ENCODE results near the gene TAF11L2. TPM values are rescaled to one million over a fixed set of nuclear protein-coding genes. Genes with fewer than 3 reads are reported as not detected.
"Not testable (repeated sequence)": the region's sequence is repeated elsewhere in the genome, so short reads cannot be mapped to it uniquely, and the experiment has no call there.

Gene TAF11L2
- total RNA-seq, 1 experiment from 2014 or later = not detected

DNA sequence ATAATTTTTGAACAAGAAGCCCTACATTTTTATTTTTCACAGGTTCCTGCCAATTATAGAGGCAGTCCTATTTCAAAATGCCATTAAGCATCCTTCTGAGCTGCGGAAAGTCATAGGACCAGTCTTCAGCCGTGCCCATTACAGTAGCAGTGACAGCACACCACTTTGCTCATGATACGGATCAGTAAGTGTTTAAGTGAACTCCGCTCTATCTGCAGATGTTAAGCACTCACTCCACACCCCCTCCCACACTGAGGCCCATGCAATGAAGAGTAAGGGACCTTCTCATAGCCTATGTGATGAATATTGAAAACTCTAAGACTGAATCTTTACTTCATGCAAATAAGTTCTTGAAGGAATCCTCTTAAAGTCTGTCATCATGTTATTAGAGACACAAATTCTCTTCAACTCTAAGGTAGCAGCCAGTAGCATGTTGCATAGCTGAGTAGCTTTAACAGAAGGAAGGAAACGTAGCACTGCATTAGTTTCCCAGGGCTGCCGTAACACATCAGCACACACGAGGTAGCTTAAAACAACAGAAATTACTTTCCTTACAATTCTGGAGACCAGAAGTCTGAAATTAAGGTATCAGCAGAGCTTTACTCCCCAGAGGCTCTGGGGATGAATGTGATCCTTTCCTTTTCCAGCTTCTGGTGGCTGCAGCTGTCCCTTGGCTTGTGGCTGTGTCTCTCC lies 20.3 kb upstream of the TAF11L2 start:
- Mint-ChIP-seq H3K9me3 (ENCODE audit: unreplicated experiment) (no peaks in the 10 kb centered on the region), H3K4me3 (ENCODE audit: unreplicated experiment) (no peak overlapping the region), H3K36me3 (ENCODE audit: insufficient read depth, unreplicated experiment) (no peaks in the 10 kb centered on the region), H3K4me1 (ENCODE audit: insufficient read depth, unreplicated experiment) (no peaks in the 10 kb centered on the region), H3K27me3 (ENCODE audit: insufficient read depth, unreplicated experiment) (no peaks in the 10 kb centered on the region), H3K27ac (ENCODE audit: low read depth, unreplicated experiment) (no peak overlapping the region)
- CTCF ChIA-PET = interaction anchor here (0.7 kb wide), 1 partner anchor 406 kb away, joined by 4 read pairs; no protein-coding TSS in a partner anchor
- TF ChIP-seq, protein P1, sequence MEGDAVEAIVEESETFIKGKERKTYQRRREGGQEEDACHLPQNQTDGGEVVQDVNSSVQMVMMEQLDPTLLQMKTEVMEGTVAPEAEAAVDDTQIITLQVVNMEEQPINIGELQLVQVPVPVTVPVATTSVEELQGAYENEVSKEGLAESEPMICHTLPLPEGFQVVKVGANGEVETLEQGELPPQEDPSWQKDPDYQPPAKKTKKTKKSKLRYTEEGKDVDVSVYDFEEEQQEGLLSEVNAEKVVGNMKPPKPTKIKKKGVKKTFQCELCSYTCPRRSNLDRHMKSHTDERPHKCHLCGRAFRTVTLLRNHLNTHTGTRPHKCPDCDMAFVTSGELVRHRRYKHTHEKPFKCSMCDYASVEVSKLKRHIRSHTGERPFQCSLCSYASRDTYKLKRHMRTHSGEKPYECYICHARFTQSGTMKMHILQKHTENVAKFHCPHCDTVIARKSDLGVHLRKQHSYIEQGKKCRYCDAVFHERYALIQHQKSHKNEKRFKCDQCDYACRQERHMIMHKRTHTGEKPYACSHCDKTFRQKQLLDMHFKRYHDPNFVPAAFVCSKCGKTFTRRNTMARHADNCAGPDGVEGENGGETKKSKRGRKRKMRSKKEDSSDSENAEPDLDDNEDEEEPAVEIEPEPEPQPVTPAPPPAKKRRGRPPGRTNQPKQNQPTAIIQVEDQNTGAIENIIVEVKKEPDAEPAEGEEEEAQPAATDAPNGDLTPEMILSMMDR (IDR thresholded peaks at IDR 0.05; ENCODE audit: unreplicated experiment) = no peak
- intact Hi-C loops (cut with micrococcal nuclease) = no loop called here
- BruUV-seq (replicated peaks) = no TSS peak
- no peak for DNase-seq (ENCODE audit: unreplicated experiment)
- POLR2A ChIA-PET = interaction anchor here (0.6 kb wide), 1 partner anchor 626 kb away, joined by 4 read pairs; no protein-coding TSS in a partner anchor

DNA sequence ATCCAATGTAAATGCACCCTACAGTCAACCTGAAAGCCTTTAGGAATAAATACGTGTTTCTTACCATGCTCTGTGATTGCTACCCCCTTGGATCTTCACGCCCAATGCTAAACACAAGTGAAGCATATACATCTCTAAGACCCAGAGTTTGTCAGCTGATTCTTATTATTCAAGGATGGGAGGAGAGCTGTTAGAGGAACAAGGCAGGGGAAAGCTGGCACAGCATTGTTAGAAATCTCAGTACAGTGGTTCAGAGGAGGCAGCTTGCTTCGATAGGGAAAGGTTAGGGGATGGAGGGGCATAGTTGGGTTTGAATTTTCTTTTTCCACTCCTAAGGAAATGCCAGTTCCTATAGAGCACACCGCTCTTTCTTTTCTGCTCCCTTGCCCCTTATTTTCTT lies 16.7 kb upstream of the TAF11L2 start:
- no TSS peak for BruUV-seq (replicated peaks)
- TF ChIP-seq, protein P1 (IDR thresholded peaks at IDR 0.05; ENCODE audit: unreplicated experiment) = no peak
- Mint-ChIP-seq H3K4me3 (ENCODE audit: unreplicated experiment) (no peak overlapping the region), H3K4me1 (ENCODE audit: insufficient read depth, unreplicated experiment) (peaks cover 2% of the 10 kb centered on the region), H3K36me3 (ENCODE audit: insufficient read depth, unreplicated experiment) (no peaks in the 10 kb centered on the region), H3K9me3 (ENCODE audit: unreplicated experiment) (no peaks in the 10 kb centered on the region), H3K27me3 (ENCODE audit: insufficient read depth, unreplicated experiment) (no peaks in the 10 kb centered on the region), H3K27ac (ENCODE audit: low read depth, unreplicated experiment) (no peak overlapping the region)
- DNase-seq (ENCODE audit: unreplicated experiment) = no peak
- ChIA-PET POLR2A (interaction anchor here (0.6 kb wide), 1 partner anchor 19 kb away, joined by 3 read pairs; no protein-coding TSS in a partner anchor), CTCF (interaction anchor here (0.6 kb wide), 1 partner anchor 1231 kb away, joined by 3 read pairs; no protein-coding TSS in a partner anchor)
- intact Hi-C loops (cut with micrococcal nuclease) = no loop called here

GRCh38 chr5:17482790-17483189 lies 15.2 kb upstream of the TAF11L2 start:
- no peak for DNase-seq (ENCODE audit: unreplicated experiment)
- no peaks in the 10 kb centered on the region for H3K36me3 Mint-ChIP-seq (ENCODE audit: insufficient read depth, unreplicated experiment)
- intact Hi-C loops (cut with micrococcal nuclease) = no loop called here
- CTCF ChIA-PET = no interaction called here
- H3K27ac Mint-ChIP-seq (ENCODE audit: low read depth, unreplicated experiment) = no peak overlapping the region
- no peaks in the 10 kb centered on the region for H3K27me3 Mint-ChIP-seq (ENCODE audit: insufficient read depth, unreplicated experiment)
- TF ChIP-seq, protein P1 (IDR thresholded peaks at IDR 0.05; ENCODE audit: unreplicated experiment) = no peak
- H3K9me3 Mint-ChIP-seq (ENCODE audit: unreplicated experiment) = no peaks in the 10 kb centered on the region
- no TSS peak for BruUV-seq (replicated peaks)
- POLR2A ChIA-PET = no interaction called here
- H3K4me1 Mint-ChIP-seq (ENCODE audit: insufficient read depth, unreplicated experiment) = peaks cover 11% of the 10 kb centered on the region
- no peak overlapping the region for H3K4me3 Mint-ChIP-seq (ENCODE audit: unreplicated experiment)

- intact Hi-C loops (cut with micrococcal nuclease); BruUV-seq (replicated peaks); CTCF ChIA-PET; H3K36me3 Mint-ChIP-seq (ENCODE audit: insufficient read depth, unreplicated experiment); H3K27ac Mint-ChIP-seq (ENCODE audit: low read depth, unreplicated experiment); H3K4me3 Mint-ChIP-seq (ENCODE audit: unreplicated experiment); H3K27me3 Mint-ChIP-seq (ENCODE audit: insufficient read depth, unreplicated experiment); POLR2A ChIA-PET; H3K9me3 Mint-ChIP-seq (ENCODE audit: unreplicated experiment): not testable (repeated sequence)
- DNase-seq (ENCODE audit: unreplicated experiment) = peak; percentile 4
- H3K4me1 Mint-ChIP-seq (ENCODE audit: insufficient read depth, unreplicated experiment) = peaks cover 11% of the 10 kb centered on the region
Observed at GRCh38 chr5:17486464-17487173, 11.4 kb upstream of the TAF11L2 start.

Data from MCF 10A (cell line).